ENCODE data around the gene XPNPEP3.
"Not testable (repeated sequence)": the region's sequence is repeated elsewhere in the genome, so short reads cannot be mapped to it uniquely, and the experiment has no call there.

Gene XPNPEP3

DNA sequence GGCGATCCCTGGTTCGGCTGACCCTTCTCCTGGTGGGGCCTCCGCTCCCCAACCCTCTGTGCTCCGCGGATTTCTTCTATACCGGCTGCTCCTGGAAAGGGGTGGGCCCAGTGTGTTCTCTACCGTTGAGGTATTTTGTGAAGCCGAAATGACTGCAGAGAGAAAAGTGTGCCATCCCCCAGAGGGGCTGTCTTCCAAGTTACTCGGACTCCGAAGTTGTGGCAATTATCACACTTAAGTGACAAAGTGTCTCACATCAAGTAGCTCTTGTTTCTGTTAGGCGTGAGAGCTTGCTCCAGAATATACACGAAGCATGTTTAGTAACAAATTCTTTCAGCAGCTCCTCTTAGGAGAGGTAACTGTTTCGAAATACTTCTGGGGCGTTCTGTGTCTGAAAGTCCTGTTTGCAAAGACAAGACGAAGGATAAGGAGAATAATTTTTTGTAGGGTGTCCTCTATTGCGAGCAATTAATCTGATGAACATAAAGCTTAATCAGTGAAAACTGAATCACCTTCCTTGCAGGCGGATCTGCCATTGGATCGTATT is 434 bp downstream of the XPNPEP3 start:
- DNase-seq (ENCODE audit: low spot score) (no peak), ATAC-seq (ENCODE audit: low read depth) (no peak; the same call in 2 of the 3 replicates)
- TF ChIP-seq, protein P1, sequence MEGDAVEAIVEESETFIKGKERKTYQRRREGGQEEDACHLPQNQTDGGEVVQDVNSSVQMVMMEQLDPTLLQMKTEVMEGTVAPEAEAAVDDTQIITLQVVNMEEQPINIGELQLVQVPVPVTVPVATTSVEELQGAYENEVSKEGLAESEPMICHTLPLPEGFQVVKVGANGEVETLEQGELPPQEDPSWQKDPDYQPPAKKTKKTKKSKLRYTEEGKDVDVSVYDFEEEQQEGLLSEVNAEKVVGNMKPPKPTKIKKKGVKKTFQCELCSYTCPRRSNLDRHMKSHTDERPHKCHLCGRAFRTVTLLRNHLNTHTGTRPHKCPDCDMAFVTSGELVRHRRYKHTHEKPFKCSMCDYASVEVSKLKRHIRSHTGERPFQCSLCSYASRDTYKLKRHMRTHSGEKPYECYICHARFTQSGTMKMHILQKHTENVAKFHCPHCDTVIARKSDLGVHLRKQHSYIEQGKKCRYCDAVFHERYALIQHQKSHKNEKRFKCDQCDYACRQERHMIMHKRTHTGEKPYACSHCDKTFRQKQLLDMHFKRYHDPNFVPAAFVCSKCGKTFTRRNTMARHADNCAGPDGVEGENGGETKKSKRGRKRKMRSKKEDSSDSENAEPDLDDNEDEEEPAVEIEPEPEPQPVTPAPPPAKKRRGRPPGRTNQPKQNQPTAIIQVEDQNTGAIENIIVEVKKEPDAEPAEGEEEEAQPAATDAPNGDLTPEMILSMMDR (IDR thresholded peaks at IDR 0.05; ENCODE audit: poor library complexity, severe bottlenecking): no peak
- Histone ChIP-seq H3K4me1 (ENCODE audit: insufficient read depth, poor library complexity, severe bottlenecking) (peaks cover 18% of the 10 kb centered on the region), H3K4me3 (ENCODE audit: severe bottlenecking) (peak overlapping the region; percentile 63), H3K27ac (ENCODE audit: poor library complexity, severe bottlenecking) (peak overlapping the region; percentile 78), H3K9me3 (ENCODE audit: severe bottlenecking) (no peaks in the 10 kb centered on the region), H3K27me3 (ENCODE audit: insufficient read depth, poor library complexity, severe bottlenecking) (no peaks in the 10 kb centered on the region), H3K36me3 (ENCODE audit: low read depth) (peaks cover 33% of the 10 kb centered on the region)

DNA sequence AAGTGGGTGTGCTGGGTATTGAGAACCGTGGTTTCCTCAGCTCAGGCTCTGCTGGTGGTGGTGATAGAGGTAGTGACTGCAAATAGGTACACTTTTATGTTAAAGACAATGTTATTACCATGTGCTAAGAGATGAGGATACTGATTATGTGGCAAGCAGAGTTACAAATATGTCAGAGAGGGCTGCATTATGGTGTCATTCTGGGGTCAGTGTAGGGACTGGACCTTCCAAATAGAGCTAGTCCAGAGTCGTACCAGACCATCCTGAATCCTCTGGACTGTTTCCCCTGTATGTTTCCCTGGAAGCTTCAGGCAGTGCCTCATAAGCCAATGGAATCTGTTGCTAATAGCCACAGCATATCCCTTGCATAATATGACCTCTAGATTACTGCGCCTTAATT is 5.1 kb downstream of the XPNPEP3 start, which contains the start of gene DNAJB7:
Gene DNAJB7 (minus strand): TSS at position 101 of the 400 bp plus-strand sequence. CDS start 119 bp downstream, outside the sequence.
- TF ChIP-seq, protein P1 (IDR thresholded peaks at IDR 0.05; ENCODE audit: poor library complexity, severe bottlenecking): no peak

DNA sequence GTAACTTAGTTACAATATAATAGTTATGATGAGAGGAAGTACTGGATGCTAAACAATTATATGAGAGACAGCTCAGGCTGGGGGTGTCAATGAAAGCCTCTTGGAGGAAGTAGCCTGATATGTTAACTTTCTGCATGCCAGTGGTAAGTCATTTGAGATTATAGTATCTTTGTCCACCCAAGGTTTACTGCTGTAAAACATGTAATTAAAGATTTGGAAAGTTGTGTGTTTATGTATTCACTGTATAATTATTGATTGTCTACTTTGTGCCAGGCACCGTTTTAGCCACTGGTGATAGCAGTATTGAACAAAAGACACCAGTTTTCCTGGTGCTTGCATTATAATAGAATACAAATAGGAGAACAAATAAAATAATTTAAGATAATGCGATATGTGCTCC is 5.6 kb downstream of the XPNPEP3 start:
- Histone ChIP-seq H3K27me3 (ENCODE audit: insufficient read depth, poor library complexity, severe bottlenecking) (no peaks in the 10 kb centered on the region), H3K9me3 (ENCODE audit: severe bottlenecking) (no peaks in the 10 kb centered on the region), H3K4me1 (ENCODE audit: insufficient read depth, poor library complexity, severe bottlenecking) (no peaks in the 10 kb centered on the region), H3K27ac (ENCODE audit: poor library complexity, severe bottlenecking) (no peak overlapping the region), H3K36me3 (ENCODE audit: low read depth) (peaks cover 29% of the 10 kb centered on the region), H3K4me3 (ENCODE audit: severe bottlenecking) (no peak overlapping the region)
- ATAC-seq (ENCODE audit: low read depth) (no peak), DNase-seq (ENCODE audit: low spot score) (no peak)
- TF ChIP-seq, protein P1 (IDR thresholded peaks at IDR 0.05; ENCODE audit: poor library complexity, severe bottlenecking): no peak

More for the DNA sequence above, 5.1 kb downstream of the XPNPEP3 start, which contains the start of gene DNAJB7:
- Histone ChIP-seq H3K27ac (ENCODE audit: poor library complexity, severe bottlenecking) (no peak within 1 kb of the TSS), H3K27me3 (ENCODE audit: insufficient read depth, poor library complexity, severe bottlenecking) (no peaks in the 10 kb centered on the region), H3K4me1 (ENCODE audit: insufficient read depth, poor library complexity, severe bottlenecking) (no peaks in the 10 kb centered on the region), H3K36me3 (ENCODE audit: low read depth) (peaks cover 29% of the 10 kb centered on the region), H3K4me3 (ENCODE audit: severe bottlenecking) (no peak within 1 kb of the TSS), H3K9me3 (ENCODE audit: severe bottlenecking) (no peaks in the 10 kb centered on the region)
- DNase-seq (ENCODE audit: low spot score) (no peak), ATAC-seq (ENCODE audit: low read depth) (no peak)

DNA sequence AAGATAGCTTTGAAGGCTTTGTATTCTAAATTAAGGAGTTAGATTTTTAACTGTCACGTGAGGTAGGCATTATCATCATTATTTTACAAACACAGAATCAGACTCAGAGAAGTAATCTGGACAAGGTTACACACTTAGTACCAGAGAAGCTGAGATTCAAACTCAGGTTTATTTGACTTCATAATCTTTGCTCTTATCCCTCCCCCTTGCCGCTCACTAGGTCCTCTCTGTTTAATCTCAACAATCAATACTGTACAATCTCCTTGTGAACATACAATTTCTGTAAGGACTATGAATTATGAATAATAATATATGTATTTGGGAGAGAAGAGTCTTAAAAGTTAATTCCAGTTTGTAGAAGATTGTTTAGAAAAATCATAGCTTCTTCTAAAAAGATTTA is 10.2 kb downstream of the XPNPEP3 start:
- no peak for ATAC-seq (ENCODE audit: low read depth)
- Histone ChIP-seq H3K27me3 (ENCODE audit: insufficient read depth, poor library complexity, severe bottlenecking) (no peaks in the 10 kb centered on the region), H3K4me1 (ENCODE audit: insufficient read depth, poor library complexity, severe bottlenecking) (no peaks in the 10 kb centered on the region), H3K9me3 (ENCODE audit: severe bottlenecking) (no peaks in the 10 kb centered on the region), H3K4me3 (ENCODE audit: severe bottlenecking) (no peak overlapping the region), H3K27ac (ENCODE audit: poor library complexity, severe bottlenecking) (no peak overlapping the region), H3K36me3 (ENCODE audit: low read depth) (peaks cover 34% of the 10 kb centered on the region)
- TF ChIP-seq, protein P1 (IDR thresholded peaks at IDR 0.05; ENCODE audit: poor library complexity, severe bottlenecking): no peak
- DNase-seq (ENCODE audit: low spot score): no peak

DNA sequence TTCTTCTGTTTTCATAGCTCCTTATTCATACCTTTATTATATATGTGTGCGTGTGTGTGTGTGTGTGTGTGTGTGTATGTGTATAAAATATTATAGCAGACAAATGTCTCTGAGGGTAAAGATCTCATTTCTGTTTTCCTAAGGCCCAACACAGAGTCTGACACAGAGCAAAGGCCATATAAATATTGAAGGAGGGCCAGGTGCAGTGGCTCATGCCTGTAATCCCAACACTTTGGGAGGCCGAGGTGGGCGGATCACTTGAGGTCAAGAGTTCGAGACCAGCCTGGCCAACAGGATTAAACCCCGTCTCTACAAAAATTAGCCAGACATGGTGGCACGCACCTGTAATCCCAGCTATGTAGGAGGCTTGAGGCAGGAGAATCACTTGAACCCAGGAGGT is 11.4 kb downstream of the XPNPEP3 start:
- not testable (repeated sequence) for ATAC-seq (ENCODE audit: low read depth); DNase-seq (ENCODE audit: low spot score); H3K27ac ChIP-seq (ENCODE audit: poor library complexity, severe bottlenecking)

More for the DNA sequence above, 11.4 kb downstream of the XPNPEP3 start:
- not testable (repeated sequence) for H3K4me1 ChIP-seq (ENCODE audit: insufficient read depth, poor library complexity, severe bottlenecking); H3K4me3 ChIP-seq (ENCODE audit: severe bottlenecking); H3K9me3 ChIP-seq (ENCODE audit: severe bottlenecking); H3K27me3 ChIP-seq (ENCODE audit: insufficient read depth, poor library complexity, severe bottlenecking)
- H3K36me3 ChIP-seq (ENCODE audit: low read depth): peaks cover 27% of the 10 kb centered on the region

All from RWPE2 (cell line).